Globus pallidus (tissue), 1 donor: ENCODE measurements around the gene BACH2.
"Not testable (repeated sequence)": the region's sequence is repeated elsewhere in the genome, so short reads cannot be mapped to it uniquely, and the experiment has no call there.

Source experiments
- DNase-seq: peaks from one replicate; pipeline ENCODE4 v3.0.0-alpha.2; 2015; ENCODE audit warnings: low spot score

BACH2 gene

GRCh38 chr6:90124874-90125510 lies 171.7 kb downstream of the BACH2 start:
- DNase-seq, result no peak

- DNase-seq, result no peak
Observed at GRCh38 chr6:90123831-90124230, 172.8 kb downstream of the BACH2 start.

- no peak for DNase-seq
Observed at GRCh38 chr6:90121982-90122381, 174.7 kb downstream of the BACH2 start.

- no peak for DNase-seq
Observed at GRCh38 chr6:90120327-90120726, 176.3 kb downstream of the BACH2 start.

GRCh38 chr6:90119618-90120017 lies 177.0 kb downstream of the BACH2 start:
- no peak for DNase-seq

GRCh38 chr6:90118581-90118980 lies 178.1 kb downstream of the BACH2 start:
- DNase-seq, result no peak

GRCh38 chr6:90118069-90118468 lies 178.6 kb downstream of the BACH2 start:
- DNase-seq, result no peak

GRCh38 chr6:90116126-90116525 lies 180.5 kb downstream of the BACH2 start:
- DNase-seq, result not testable (repeated sequence)

GRCh38 chr6:90113389-90113788 lies 183.3 kb downstream of the BACH2 start:
- DNase-seq, result no peak

GRCh38 chr6:90111387-90111786 lies 185.3 kb downstream of the BACH2 start:
- DNase-seq, result no peak

GRCh38 chr6:90110971-90111370 lies 185.7 kb downstream of the BACH2 start:
- no peak for DNase-seq

GRCh38 chr6:90109141-90109540 lies 187.5 kb downstream of the BACH2 start:
- no peak for DNase-seq

GRCh38 chr6:90107771-90108282 lies 188.8 kb downstream of the BACH2 start:
- peak; percentile 15 for DNase-seq

- DNase-seq, result no peak
Observed at GRCh38 chr6:90107371-90107770, 189.3 kb downstream of the BACH2 start.

- DNase-seq, result no peak
Observed at GRCh38 chr6:90106449-90106848, 190.2 kb downstream of the BACH2 start.

GRCh38 chr6:90105506-90106170 lies 191.0 kb downstream of the BACH2 start:
- DNase-seq, result no peak

- no peak for DNase-seq
Observed at GRCh38 chr6:90103056-90103800, 193.4 kb downstream of the BACH2 start.

GRCh38 chr6:90101403-90101802 lies 195.2 kb downstream of the BACH2 start:
- DNase-seq, result no peak

GRCh38 chr6:90100059-90100665 lies 196.5 kb downstream of the BACH2 start:
- DNase-seq, result no peak

GRCh38 chr6:90098627-90099026 lies 198.0 kb downstream of the BACH2 start:
- DNase-seq, result no peak

GRCh38 chr6:90098001-90098531 lies 198.6 kb downstream of the BACH2 start:
- peak; percentile 69 for DNase-seq

- no peak for DNase-seq
Observed at GRCh38 chr6:90097356-90097755, 199.3 kb downstream of the BACH2 start.
